ENCODE results near the gene NABP2.

GRCh38 chr12:56266693-56267442, 42.7 kb downstream of the NABP2 start, which contains the start of gene COQ10A:
- peak; percentile 62 for TF ChIP-seq CTCF (IDR thresholded peaks at IDR 0.05)
- no peak for TF ChIP-seq RAD21 (IDR thresholded peaks at IDR 0.05; ENCODE audit: low read length)
- TF ChIP-seq JUND (IDR thresholded peaks at IDR 0.05): no peak
- no peak for TF ChIP-seq REST (IDR thresholded peaks at IDR 0.05; ENCODE audit: low read depth, low read length)
- no peak for TF ChIP-seq PBX3 (IDR thresholded peaks at IDR 0.05)
- peak; percentile 91 for TF ChIP-seq POLR2AphosphoS5 (IDR thresholded peaks at IDR 0.05; ENCODE audit: low read depth, low read length)

Data from SK-N-SH (cell line).